AG04449 (cell line): ENCODE data around the gene MYO5C.
"Not testable (repeated sequence)": the region's sequence is repeated elsewhere in the genome, so short reads cannot be mapped to it uniquely, and the experiment has no call there.

ENCODE experiments used
- CTCF ChIA-PET: fragments of 350-600 bp; formaldehyde crosslinking; extraction: SDS; loops from one replicate; lab custom pipeline; 2021; ENCODE audit warnings: antibody characterized with exemption; lab: Yijun Ruan, JAX
- POLR2A ChIA-PET: fragments of 400-600, 350-600 bp; formaldehyde crosslinking; extraction: SDS; loops from one replicate; lab custom pipeline; 2020; ENCODE audit warnings: antibody characterized with exemption, inconsistent platforms; lab: Yijun Ruan, JAX
- DNase-seq: peaks from one replicate; pipeline ENCODE4 v3.0.0-alpha.2; 2010; ENCODE audit warnings: low read depth, low spot score
- H3K4me3 ChIP-seq: 2 replicates; pipeline ENCODE4 v1.5.1; 2011; ENCODE audit warnings: low read depth, mild to moderate bottlenecking, control low read depth, low read length
- TF ChIP-seq, protein P1 (sequence below): IDR thresholded peaks from one replicate; pipeline ENCODE4 v1.5.1; 2011; ENCODE audit warnings: mild to moderate bottlenecking, moderate library complexity, low read length, control low read depth, inconsistent platforms; ENCODE audit not compliant: insufficient read depth; ENCODE audit errors: missing control alignments

Gene MYO5C

DNA sequence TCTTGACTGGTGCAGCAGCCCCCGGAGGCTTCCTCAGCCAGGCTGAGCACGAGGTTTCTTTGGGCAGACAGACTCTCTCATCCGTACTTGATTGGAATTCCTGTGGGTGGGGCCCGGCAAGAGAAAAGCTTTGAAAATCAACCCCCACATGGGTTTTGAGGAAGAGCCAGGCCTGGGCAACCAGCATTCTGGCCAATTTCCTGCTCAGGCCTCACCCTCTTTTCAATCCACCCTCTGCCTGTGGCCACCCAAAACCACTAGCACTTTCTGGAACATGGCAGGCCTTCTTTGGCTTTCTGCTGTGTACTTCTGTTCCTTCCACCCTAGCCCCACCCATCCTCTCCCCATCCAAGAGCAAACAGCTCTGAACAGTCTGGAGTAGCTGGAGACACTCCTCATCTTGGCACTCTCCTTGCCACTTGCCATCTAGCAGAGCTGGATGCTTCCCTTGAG lies 5.9 kb downstream of the MYO5C start:
- DNase-seq, result no peak
- CTCF ChIA-PET, result no interaction called here
- POLR2A ChIA-PET, result no interaction called here
- TF ChIP-seq, protein P1, sequence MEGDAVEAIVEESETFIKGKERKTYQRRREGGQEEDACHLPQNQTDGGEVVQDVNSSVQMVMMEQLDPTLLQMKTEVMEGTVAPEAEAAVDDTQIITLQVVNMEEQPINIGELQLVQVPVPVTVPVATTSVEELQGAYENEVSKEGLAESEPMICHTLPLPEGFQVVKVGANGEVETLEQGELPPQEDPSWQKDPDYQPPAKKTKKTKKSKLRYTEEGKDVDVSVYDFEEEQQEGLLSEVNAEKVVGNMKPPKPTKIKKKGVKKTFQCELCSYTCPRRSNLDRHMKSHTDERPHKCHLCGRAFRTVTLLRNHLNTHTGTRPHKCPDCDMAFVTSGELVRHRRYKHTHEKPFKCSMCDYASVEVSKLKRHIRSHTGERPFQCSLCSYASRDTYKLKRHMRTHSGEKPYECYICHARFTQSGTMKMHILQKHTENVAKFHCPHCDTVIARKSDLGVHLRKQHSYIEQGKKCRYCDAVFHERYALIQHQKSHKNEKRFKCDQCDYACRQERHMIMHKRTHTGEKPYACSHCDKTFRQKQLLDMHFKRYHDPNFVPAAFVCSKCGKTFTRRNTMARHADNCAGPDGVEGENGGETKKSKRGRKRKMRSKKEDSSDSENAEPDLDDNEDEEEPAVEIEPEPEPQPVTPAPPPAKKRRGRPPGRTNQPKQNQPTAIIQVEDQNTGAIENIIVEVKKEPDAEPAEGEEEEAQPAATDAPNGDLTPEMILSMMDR, result no peak
- H3K4me3 ChIP-seq, result no peak overlapping the region

DNA sequence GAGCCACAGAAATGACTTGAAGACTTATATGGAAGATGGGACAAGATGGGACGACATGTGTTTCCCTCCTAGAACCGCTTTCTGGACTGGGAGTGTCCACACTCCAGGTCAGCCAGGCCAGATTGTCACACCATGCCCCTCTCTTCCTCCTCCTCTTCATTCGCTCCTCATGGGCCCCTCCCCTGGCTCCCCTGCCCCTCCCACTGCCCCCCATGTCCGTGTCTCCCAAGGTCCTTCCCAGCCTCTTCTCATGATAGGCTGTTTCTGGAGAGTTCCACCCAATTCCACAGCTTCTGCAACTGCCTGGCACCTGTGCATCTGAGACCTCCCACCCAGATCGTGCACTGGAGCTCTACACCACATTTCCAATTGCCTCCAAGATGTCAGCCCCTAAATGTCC lies 6.6 kb downstream of the MYO5C start:
- ChIA-PET CTCF (interaction anchor here (1.9 to 2.6 kb wide), 2 partner anchors 32 to 42 kb away, joined by 4 to 8 read pairs; no protein-coding TSS in a partner anchor), POLR2A (no interaction called here)
- TF ChIP-seq, protein P1, result no peak
- DNase-seq, result no peak
- no peak overlapping the region for H3K4me3 ChIP-seq

DNA sequence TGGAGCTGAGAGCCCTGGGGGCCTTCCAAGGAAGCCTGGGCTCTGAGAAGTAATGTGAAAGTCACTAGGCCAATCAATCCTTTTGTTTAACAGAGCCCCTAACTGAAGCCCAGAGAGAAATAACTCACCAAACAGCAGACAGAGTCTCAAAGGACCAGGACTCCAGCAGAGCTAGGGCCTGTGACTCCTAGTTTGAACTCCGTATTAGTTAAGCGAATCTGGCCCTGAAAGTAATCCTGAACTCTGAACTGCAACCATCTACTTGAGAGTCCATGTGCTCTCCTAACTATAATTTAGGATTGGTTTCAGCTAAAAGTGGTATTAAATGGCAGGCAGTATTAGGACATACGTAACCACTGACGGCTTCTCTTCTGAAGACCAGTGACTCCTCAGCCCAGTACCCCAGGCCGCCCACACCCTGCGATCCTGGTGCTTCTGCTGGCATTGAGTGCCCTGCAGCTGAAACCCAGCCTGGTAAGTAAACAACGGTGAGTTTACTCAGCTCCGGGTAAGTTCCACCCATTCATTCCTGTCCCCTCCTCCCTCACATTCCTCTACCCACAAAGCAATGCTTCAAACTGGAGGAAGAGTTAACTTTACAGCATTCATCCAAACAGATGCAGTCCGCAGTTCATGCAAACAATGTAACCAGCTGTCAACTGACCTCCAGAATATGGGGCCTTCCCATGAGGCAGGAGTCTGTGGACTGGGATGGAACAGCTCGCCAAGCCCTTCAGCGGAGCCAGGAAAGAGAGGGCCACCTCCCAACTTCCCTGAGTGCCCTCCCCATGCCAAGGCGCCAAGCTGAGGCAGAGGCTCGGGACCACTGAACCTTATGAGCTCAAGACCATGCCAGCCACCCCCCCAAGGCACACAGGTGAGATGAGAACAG lies 7.3 kb downstream of the MYO5C start:
- H3K4me3 ChIP-seq, result no peak overlapping the region
- POLR2A ChIA-PET, result no interaction called here
- TF ChIP-seq, protein P1, result no peak
- CTCF ChIA-PET, result interaction anchor here (1.9 to 2.6 kb wide), 2 partner anchors 31 to 43 kb away, joined by 4 to 8 read pairs; no protein-coding TSS in a partner anchor
- no peak for DNase-seq

DNA sequence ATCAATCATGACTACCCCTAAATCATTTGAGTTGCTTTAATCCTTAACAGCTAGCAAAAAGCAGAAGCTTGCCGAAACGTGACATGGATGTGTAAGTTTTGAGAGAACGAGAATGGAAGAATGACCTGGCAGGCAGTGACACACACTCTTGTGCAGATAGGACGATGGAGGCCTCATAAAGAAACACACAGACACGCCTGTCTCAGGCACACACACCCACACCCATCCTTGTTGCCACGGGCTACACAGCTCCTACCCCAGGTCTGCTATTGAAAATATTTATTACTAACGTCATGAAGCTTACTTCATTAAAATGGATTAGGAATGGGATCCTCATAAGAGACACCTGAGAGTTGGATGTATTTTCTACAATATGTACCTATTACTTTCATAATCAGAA lies 8.5 kb downstream of the MYO5C start:
- POLR2A ChIA-PET, result no interaction called here
- CTCF ChIA-PET, result interaction anchor here (1.9 to 2.6 kb wide), 2 partner anchors 30 to 44 kb away, joined by 4 to 8 read pairs; no protein-coding TSS in a partner anchor
- DNase-seq, result no peak

DNA sequence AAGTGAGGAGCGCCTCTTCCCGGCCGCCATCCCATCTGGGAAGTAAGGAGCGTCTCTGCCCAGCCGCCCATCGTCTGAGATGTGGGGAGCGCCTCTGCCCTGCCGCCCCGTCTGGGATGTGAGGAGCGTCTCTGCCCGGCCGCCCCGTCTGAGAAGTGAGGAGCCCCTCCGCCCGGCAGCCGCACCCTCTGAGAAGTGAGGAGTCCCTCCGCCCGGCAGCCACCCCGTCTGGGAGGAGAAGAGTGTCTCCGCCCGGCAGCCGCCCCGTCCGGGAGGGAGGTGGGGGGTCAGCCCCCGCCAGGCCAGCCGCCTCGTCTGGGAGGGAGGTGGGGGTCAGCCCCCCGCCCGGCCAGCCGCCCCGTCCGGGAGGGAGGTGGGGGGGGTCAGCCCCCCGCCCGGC lies 9.7 kb downstream of the MYO5C start:
- DNase-seq, POLR2A ChIA-PET, CTCF ChIA-PET, H3K4me3 ChIP-seq: not testable (repeated sequence)

More for the DNA sequence above, 8.5 kb downstream of the MYO5C start:
- TF ChIP-seq, protein P1, result no peak
- H3K4me3 ChIP-seq, result no peak overlapping the region

DNA sequence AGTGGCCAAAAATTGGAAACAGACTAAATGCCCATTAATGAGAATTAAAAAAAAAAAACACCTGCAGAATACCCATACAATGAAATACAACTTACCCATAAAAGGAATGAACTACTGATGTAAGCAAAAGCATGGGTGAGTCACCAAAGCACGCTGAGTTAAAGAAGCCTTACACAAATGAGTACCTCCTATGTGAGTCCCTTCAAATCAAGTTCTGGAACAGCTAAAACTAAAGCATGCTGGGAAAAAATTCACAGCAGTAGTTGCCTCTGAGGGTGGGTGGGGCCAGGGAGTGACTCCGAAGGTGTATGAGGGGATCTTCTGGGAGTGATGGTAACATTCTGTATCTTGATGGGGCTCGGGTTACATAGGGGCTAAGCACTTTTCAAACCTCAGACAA lies 11.4 kb downstream of the MYO5C start:
- TF ChIP-seq, protein P1, result no peak
- no peak overlapping the region for H3K4me3 ChIP-seq
- DNase-seq, result no peak
- ChIA-PET POLR2A (no interaction called here), CTCF (no interaction called here)

DNA sequence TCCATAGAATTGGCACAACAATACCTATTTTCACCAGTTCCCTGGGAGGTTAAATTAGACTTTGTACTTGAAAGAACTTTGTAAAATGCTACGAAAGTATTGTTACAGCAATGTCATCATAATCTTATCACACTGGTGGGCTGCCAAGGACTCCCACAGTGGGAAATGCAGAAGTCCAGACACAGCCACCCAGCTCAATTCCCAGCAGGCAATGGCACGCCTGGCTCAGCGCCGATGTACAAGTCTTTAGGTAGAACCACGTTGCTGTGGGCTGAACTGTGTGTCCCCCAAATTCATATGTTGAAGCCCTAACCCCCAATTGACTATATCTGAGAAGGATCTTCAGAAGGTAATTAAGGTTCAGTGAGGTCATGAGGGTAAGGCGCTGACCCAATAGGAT lies 12.3 kb downstream of the MYO5C start:
- ChIA-PET CTCF (no interaction called here), POLR2A (no interaction called here)
- TF ChIP-seq, protein P1, result no peak
- H3K4me3 ChIP-seq, result no peak overlapping the region
- DNase-seq, result no peak
